VCaP (cell line): ENCODE results near the gene SYNE1.

Experiments used
- H3K27ac ChIP-seq: fragments of 450-650 bp; 2 replicates; pipeline ENCODE4 v1.5.1; 2017
- TF ChIP-seq, protein P1 (sequence below): fragments of 450-650 bp; conservative IDR thresholded peaks from 2 replicates; pipeline ENCODE4 v1.5.1; 2017; ENCODE audit warnings: mild to moderate bottlenecking, moderate library complexity

SYNE1 gene

DNA sequence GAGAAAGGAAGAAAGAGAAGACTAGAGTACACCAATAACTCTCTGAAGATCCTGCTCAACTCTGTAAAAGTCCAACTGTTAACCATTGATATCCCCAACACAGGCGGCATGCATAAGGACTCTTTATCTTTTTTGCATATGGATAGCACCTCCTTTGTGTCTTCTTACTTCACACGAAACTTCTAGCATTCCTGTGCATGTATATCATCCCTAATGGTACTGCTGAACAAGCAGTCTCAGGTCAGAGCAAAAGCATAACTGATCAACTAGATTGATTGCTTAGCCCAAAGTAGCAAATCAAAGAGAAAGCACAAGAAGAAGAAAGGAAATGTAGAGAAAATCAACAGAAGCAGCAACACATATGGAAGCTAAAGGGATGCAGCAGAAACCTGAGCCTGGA, 234.4 kb downstream of the SYNE1 start:
- no peak overlapping the region for H3K27ac ChIP-seq
- TF ChIP-seq, protein P1, sequence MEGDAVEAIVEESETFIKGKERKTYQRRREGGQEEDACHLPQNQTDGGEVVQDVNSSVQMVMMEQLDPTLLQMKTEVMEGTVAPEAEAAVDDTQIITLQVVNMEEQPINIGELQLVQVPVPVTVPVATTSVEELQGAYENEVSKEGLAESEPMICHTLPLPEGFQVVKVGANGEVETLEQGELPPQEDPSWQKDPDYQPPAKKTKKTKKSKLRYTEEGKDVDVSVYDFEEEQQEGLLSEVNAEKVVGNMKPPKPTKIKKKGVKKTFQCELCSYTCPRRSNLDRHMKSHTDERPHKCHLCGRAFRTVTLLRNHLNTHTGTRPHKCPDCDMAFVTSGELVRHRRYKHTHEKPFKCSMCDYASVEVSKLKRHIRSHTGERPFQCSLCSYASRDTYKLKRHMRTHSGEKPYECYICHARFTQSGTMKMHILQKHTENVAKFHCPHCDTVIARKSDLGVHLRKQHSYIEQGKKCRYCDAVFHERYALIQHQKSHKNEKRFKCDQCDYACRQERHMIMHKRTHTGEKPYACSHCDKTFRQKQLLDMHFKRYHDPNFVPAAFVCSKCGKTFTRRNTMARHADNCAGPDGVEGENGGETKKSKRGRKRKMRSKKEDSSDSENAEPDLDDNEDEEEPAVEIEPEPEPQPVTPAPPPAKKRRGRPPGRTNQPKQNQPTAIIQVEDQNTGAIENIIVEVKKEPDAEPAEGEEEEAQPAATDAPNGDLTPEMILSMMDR = no peak

DNA sequence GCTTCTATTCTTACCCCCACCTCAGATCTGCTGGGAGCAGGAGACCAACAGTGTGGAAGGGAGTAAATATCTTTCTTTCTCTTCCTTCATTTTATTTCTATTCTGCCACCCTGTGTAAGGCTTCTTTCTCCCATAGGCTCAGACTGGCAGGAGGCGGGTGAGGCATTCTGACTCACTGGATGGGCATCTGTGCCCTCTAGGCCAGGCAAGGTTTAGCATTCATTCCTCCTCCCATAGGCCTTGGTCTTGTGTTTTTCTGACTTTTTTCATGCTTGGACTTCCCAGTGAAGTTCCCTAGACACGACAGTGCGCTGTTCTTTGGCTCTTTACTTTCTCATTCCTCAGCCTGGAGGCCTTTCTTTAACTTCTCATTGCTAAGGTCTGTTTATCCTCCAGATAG, 235.2 kb downstream of the SYNE1 start:
- TF ChIP-seq, protein P1 = no peak
- no peak overlapping the region for H3K27ac ChIP-seq

DNA sequence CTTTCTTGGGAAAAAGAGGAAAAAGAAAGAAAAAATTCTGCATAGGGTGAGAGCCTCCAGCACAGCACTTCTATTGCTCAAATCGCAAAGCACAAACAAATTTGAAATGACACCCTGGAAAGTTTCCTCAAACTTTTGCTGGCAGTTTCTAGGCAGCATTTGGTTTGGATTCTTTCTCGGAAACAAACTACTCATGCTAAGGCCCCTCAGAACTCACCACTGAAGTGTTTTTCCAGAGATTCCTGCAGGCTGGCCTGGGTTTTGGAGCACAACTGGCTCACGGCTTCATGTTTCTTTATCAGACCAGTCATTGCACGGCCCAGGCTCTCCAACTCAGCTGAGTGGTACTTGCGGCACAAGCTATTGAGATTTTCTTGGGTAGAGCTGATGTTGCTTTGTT, 237.8 kb downstream of the SYNE1 start:
- no peak overlapping the region for H3K27ac ChIP-seq
- TF ChIP-seq, protein P1 = no peak

DNA sequence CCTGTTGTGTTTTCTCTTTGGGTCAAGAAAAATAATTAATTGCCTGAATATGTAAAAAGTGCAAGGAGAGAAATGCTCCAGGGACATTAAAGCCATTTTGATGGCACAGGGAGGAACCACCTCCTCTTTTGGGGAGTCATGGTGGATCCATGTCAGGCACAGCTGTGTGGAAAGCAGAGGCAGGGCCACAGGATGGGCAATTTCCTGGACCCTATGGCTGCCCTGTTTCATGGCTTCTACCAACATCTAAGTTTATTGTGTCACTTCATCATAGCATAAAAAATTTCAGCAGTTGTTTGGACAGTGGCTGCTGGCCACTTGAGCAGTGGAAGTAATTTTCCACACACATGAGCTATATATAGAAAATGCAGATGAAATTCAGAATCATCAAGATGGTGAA, 238.2 kb downstream of the SYNE1 start:
- TF ChIP-seq, protein P1 = no peak
- H3K27ac ChIP-seq = no peak overlapping the region

DNA sequence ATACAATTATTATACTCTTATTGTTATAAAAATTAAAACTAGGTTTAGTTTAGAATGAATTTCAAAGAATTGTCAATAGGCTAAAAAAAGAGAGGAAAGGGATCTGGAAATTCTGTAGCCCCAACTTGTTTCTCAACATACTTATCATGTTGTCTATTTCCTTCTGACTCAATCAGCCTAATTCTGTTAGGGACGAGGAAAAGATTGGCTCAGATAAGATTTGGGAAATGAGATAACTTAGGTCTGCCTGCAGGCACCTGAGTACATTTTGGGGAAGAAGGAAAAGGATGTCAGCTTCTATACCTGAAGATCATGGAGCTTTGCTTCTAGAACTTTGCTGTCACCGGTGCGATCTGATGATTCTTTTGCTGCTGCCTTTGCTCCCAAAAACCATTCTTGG, 238.8 kb downstream of the SYNE1 start:
- TF ChIP-seq, protein P1 = no peak
- H3K27ac ChIP-seq = no peak overlapping the region

DNA sequence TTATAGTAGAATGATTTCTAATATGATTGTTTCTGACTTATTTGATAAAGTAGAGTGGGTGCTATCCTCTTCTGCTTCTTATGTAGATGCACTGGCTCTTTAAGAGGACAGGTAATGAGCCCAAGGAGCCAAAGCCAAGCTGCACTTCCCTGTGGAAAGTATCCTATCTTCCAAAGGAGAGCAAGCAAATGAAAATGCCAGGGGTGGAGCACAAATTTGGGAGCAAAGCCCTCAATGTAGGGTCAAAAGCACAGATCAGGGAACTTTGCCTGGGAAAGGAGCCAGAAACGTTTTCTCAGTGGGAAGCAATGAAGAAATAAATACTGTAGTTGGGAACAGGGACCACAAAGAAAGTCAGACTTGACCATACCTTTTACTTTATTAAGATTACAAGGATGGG, 242.9 kb downstream of the SYNE1 start:
- TF ChIP-seq, protein P1 = no peak
- H3K27ac ChIP-seq = no peak overlapping the region

DNA sequence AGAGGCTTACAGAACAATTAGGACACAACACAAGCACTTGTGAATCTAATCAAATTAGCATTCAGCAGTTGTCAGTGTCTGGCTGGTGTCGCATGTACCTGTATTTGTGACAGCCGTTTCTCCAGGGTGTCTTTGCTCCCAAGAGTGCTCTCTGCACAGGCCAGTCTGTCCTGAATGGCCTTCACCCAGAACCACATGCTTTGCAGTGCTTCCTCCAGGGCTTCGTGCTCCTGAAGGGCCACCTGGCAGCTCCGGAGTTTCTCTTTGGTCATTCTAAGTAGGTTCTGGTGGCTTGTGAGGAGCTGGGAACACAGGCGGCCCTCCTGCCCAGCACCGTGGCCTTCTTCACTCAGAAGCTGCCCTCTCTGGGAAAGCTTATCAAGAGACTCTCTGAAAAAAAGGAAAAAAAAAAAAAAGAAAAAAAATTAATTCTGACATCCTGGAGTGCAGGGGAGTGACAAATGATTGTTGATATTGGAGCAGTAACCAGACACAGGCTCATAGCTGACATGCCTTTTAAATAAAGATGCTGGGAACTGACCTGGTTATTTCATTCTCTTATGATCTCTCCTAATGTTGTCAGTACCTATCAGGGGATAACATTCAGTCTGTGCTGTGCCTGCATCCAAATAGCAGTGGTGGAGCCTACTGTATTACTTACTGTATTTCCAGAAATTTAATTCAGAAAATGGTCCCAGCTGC, 245.8 kb downstream of the SYNE1 start:
- TF ChIP-seq, protein P1 = no peak
- H3K27ac ChIP-seq = no peak overlapping the region
